GM18511 (cell line): ENCODE results near the gene TMEM53.

ENCODE experiments used
- ATAC-seq: cut with Tn5 transposase; IDR thresholded peaks from one replicate; pipeline ENCODE4 v1.9.1; 2021; ENCODE audit warnings: mild to moderate bottlenecking, moderate library complexity; ENCODE audit not compliant: unreplicated experiment

The TMEM53 gene

GRCh38 chr1:44698138-44698537 is 23.9 kb upstream of the TMEM53 start:
- ATAC-seq, result no peak

- ATAC-seq, result peak; percentile 60
These were observed 22.6 kb upstream of the TMEM53 start for GRCh38 chr1:44696789-44697345.

GRCh38 chr1:44696101-44696500 is 21.8 kb upstream of the TMEM53 start:
- no peak for ATAC-seq

- ATAC-seq, result no peak
These were observed 21.4 kb upstream of the TMEM53 start for GRCh38 chr1:44695671-44696070.

DNA sequence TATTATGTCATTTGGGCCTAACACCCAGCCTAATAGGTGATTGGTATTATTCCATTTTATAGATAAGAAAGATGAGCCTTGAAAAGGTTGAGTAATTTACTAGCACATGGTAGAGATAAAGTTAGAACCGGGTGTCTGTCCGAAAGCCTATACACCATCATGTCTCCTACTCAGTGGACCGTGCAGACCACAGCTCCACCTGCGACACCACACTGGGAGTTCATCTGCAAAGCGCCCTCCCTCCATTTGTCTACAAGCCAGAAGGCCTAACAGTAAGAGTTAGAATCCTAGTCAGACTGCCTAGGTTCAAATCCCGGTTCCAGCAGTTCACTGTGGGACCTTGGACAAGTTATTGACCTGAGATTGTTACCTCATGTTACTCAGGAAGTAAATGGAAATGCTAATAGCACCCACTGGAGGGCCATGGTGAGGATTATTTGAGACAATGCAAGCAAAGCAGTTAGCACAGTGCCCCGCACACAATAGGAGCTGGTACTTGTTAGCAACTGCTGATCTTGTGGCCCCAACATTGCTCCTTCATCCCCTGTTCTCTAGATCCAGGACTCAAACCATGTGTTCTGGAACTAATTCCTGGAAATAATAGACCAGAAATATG is 20.7 kb upstream of the TMEM53 start:
- peak; percentile 69 for ATAC-seq

- ATAC-seq, result no peak
These were observed 19.6 kb upstream of the TMEM53 start for GRCh38 chr1:44693900-44694299.

GRCh38 chr1:44693159-44693558 is 18.9 kb upstream of the TMEM53 start:
- no peak for ATAC-seq

DNA sequence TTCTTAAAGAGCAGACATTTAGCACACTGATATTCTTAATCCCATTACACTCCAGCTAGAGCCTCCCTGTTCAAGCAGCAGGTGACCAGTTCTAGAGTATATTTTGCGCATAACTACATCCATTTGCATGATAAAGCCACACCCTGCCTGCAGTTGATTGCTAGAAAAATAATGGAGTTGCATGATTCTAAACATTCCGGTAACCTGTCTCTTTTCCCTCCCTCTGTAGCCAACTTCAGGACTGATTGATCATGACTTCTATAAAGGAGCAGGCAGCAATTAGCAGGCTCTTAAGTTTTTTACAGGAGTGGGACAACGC is 15.1 kb upstream of the TMEM53 start:
- ATAC-seq, result no peak

DNA sequence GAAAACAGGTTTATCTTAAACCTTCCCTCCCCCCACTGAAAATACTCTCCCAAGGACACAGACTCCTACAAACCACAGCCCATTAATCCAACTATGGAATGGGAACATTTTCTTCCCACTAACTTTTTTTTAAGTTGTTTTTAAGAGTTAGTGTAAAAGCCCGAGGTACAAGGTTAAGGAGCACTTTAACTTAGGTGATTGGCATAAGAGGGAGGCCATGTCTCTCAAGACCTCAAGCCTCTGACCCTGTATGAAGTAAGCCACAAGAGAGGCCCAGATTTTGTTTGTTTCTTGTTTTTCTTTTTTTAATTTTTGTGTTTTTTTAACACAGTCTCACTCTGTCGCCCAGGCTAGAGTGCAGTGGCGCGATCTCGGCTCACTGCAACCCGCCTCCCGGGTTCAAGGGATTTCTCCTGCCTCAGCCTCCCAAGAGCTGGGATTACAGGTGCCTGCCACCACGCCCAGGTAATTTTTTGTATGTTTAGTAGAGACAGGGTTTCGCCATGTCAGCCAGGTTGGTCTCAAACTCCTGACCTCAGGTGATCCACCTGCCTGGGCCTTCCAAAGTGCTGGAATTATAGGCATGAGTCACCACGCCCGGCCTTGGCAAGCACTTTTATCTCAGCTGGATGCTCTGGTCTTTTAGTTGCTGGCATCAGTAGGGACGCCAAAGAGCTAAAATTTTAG is 14.6 kb upstream of the TMEM53 start:
- ATAC-seq, result no peak

DNA sequence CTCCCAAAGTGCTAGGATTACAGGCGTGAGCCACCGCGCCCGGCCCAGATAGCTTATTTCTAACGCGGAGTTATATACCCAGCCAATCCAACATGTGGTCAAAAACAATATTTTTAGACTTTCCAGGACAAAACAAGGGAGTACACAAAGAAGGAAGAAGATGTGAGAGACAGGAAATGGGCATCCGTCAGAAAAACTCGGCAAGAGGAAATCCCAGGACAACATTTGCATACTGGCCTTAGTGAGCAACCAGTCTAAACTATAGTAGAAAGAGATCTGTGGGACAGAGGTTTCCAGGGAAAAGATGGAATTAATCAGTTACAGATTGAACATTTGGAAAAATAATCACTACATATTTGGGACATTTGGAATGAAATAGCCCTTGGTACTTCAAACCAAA is 11.6 kb upstream of the TMEM53 start:
- ATAC-seq, result no peak

DNA sequence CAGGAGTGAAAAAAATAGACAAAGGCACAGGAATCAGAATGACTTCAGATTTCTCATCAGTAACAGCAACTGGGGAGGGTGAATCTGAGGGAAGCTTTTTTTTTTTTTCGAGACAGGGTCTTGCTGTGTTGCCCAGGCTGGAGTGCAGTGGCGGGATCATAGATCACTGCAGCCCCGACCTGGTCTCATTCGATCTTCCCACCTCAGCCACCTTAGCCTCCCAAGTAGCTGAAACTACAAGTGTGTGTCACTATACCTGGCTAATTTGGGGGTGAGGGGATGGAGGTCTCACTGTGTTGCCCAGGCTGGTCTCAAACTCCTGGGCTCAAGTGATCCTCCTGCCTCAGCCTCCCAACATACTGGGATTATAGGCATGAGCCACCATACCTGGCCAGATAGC is 10.9 kb upstream of the TMEM53 start:
- ATAC-seq, result no peak

GRCh38 chr1:44684525-44684924 is 10.2 kb upstream of the TMEM53 start:
- peak; percentile 86 for ATAC-seq

GRCh38 chr1:44682883-44683265 is 8.6 kb upstream of the TMEM53 start:
- no peak for ATAC-seq

GRCh38 chr1:44681905-44682882 is 7.9 kb upstream of the TMEM53 start:
- no peak for ATAC-seq

- no peak for ATAC-seq
These were observed 5.2 kb upstream of the TMEM53 start for GRCh38 chr1:44679468-44679867.

DNA sequence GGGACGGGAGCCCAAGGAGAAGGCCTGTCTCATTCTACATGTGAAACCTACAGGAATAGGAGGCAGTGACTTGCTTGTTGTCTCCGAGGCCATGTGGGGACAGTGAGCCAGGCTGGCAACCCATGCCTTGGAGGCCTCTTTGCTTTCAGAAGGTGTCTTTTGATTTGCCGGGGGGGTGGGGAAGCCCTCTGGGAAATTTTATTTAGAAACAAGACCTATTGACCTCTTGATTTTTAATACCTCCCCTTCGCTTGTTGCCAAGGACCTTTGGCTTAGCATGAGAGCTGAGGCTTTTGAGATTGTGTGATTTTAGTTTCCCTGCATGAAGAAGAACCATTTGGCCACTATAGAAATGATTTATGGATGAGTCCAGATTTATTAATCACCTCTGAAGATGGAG is 4.3 kb upstream of the TMEM53 start:
- ATAC-seq, result no peak

GRCh38 chr1:44678120-44678519 is 3.8 kb upstream of the TMEM53 start:
- ATAC-seq, result no peak

GRCh38 chr1:44677201-44677766 is 3.0 kb upstream of the TMEM53 start:
- ATAC-seq, result no peak

DNA sequence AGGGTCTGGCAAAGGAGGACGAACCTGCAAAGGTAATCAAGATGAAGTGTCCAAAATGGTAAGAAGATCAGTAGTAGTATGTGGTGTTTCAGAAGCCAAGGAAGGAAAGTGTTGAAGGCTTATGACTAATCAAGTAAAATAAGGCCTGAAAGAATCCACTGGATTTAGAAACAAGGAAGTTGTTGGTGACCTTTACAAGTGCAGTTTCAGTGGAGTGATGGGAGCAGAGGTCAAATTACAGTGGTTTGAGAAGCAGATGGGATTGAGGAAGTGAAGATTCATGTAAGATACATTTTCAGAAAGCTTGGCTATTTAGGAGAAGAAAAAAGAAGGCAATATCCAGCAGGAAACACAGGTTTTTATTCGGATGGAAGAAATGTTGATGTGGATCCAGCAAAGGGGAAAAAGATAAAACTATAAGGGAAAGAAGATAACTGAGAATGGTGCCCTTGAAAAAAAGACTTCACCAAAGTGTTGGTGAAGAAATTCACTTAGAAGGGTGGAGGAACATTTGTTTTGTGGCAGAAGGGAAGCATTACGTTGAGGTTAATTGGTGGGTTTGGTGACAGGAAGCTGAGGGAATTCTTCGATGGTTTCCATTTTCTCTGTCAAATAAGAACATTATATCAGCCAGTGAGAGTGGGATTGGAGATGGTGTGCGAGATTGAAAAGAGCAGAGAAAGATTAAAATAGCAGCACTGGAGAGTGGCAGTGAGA is 2.4 kb upstream of the TMEM53 start:
- ATAC-seq, result no peak

DNA sequence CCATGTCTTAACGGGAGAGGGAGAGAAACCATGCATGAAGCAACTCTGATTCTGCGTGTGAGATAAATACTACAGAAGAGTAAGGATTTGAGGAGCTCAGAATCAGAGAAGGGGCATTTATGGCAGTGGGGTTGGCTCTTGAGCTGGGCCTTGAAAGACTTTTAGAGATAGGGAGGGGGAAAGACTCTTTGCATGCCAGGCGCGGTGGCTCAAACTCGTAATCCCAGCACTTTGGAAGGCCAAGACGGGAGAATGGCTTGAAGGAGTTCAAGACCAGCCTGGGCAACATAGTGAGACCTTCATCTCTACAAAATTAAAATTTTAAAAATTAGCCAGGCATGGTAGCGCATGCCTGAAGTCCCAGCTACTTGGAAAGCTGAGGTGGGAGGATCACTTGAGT is 905 bp upstream of the TMEM53 start:
- no peak for ATAC-seq

DNA sequence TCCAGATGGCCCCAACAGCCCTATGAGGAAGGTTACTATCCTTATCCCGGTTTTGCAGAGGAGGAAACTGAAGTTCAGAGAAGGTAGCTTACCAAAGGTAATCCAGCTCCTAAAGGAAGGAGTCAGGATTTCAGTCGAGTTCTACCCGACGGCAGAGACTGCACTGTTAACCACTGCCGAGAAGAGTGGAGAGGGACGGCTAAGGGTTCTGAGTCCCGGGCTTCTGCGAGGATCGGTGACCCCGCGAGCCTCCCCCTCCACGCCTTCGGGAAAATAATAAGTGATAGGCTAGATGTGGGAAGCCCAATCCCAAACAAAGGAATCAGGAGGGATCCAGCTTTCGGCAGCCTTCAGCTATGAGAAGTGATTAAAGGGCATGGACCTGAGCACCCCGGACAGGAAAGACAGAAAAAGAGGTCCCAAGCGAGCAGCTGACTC is 587 bp downstream of the TMEM53 start:
- peak; percentile 3 for ATAC-seq
